GM08714 (cell line): ENCODE measurements around the gene DERL2.
"Not testable (repeated sequence)": the region's sequence is repeated elsewhere in the genome, so short reads cannot be mapped to it uniquely, and the experiment has no call there.

Experiments used
- H3K4me3 ChIP-seq: fragments of 200-500 bp; sonication (Bioruptor generic); 2 replicates; pipeline ENCODE4 v1.5.1; 2014; ENCODE audit warnings: mild to moderate bottlenecking, low read length, inconsistent platforms
- ZNF274 ChIP-seq: IDR thresholded peaks from 2 replicates; pipeline ENCODE4 v1.6.1; 2012; ENCODE audit warnings: mild to moderate bottlenecking, low read depth, low read length

Gene DERL2

GRCh38 chr17:5481451-5481850 is 4.5 kb downstream of the DERL2 start:
- TF ChIP-seq ZNF274 = no peak
- H3K4me3 ChIP-seq = no peak overlapping the region

GRCh38 chr17:5480962-5481361 is 5.0 kb downstream of the DERL2 start:
- no peak overlapping the region for H3K4me3 ChIP-seq
- no peak for TF ChIP-seq ZNF274

GRCh38 chr17:5478992-5479391 is 7.0 kb downstream of the DERL2 start:
- TF ChIP-seq ZNF274 = no peak
- H3K4me3 ChIP-seq = no peak overlapping the region

GRCh38 chr17:5473906-5474305 is 12.1 kb downstream of the DERL2 start:
- no peak for TF ChIP-seq ZNF274
- H3K4me3 ChIP-seq = no peak overlapping the region

GRCh38 chr17:5472511-5472910 is 13.5 kb downstream of the DERL2 start:
- TF ChIP-seq ZNF274 = no peak
- H3K4me3 ChIP-seq = no peak overlapping the region

- peak overlapping the region; percentile 87 for H3K4me3 ChIP-seq
- TF ChIP-seq ZNF274 = no peak
Observed at GRCh38 chr17:5468075-5468473, 17.9 kb downstream of the DERL2 start.

GRCh38 chr17:5467416-5467815 is 18.6 kb downstream of the DERL2 start:
- no peak for TF ChIP-seq ZNF274
- H3K4me3 ChIP-seq = peak overlapping the region; percentile 87

GRCh38 chr17:5466295-5466694 is 19.7 kb downstream of the DERL2 start:
- no peak overlapping the region for H3K4me3 ChIP-seq
- no peak for TF ChIP-seq ZNF274

- H3K4me3 ChIP-seq = no peak overlapping the region
- no peak for TF ChIP-seq ZNF274
Observed at GRCh38 chr17:5464717-5465507, 21.1 kb downstream of the DERL2 start.

- no peak overlapping the region for H3K4me3 ChIP-seq
- TF ChIP-seq ZNF274 = no peak
Observed at GRCh38 chr17:5446786-5447185, 39.2 kb downstream of the DERL2 start.

GRCh38 chr17:5444209-5444608 is 41.8 kb downstream of the DERL2 start:
- no peak overlapping the region for H3K4me3 ChIP-seq
- TF ChIP-seq ZNF274 = no peak

- H3K4me3 ChIP-seq = no peak overlapping the region
- TF ChIP-seq ZNF274 = no peak
Observed at GRCh38 chr17:5443728-5444127, 42.2 kb downstream of the DERL2 start.

- peak overlapping the region; percentile 9; the same call in 1 of the 2 replicates for H3K4me3 ChIP-seq
Observed at GRCh38 chr17:5439446-5439764, 46.6 kb downstream of the DERL2 start.

GRCh38 chr17:5438716-5439445 is 47.1 kb downstream of the DERL2 start, which contains the start of gene C1QBP:
Gene C1QBP, minus strand, starts transcription at chr17:5439155. Its CDS starts 82 bp downstream, at chr17:5439073.
- no peak for TF ChIP-seq ZNF274
- peak within 1 kb of the TSS; percentile 98 for H3K4me3 ChIP-seq

More at GRCh38 chr17:5439446-5439764, 46.6 kb downstream of the DERL2 start:
- no peak for TF ChIP-seq ZNF274

- no peak for TF ChIP-seq ZNF274
- peak overlapping the region; percentile 98 for H3K4me3 ChIP-seq
Observed at GRCh38 chr17:5437721-5438317, 48.2 kb downstream of the DERL2 start.

- H3K4me3 ChIP-seq = not testable (repeated sequence)
Observed at GRCh38 chr17:5435781-5436315, 50.1 kb downstream of the DERL2 start.
